ENCODE measurements around the gene VASP. TPM values are rescaled to one million over a fixed set of nuclear protein-coding genes. Genes with fewer than 3 reads are reported as not detected.

The VASP gene
- polyA plus RNA-seq, 3 donors: 132 to 154 (median 144) TPM

GRCh38 chr19:45529420-45529785, 22.1 kb downstream of the VASP start:
- Histone ChIP-seq H2AFZ (ENCODE audit: insufficient read depth, low read depth, low read length, poor library complexity, severe bottlenecking) (no peak overlapping the region), H3K9me3 (replicated peaks in 1 of 2; ENCODE audit: control insufficient read depth in 1 of 2, insufficient read depth in 1 of 2, low read length in 2 of 2) (peaks cover 16 to 17% of the 10 kb centered on the region in 2 donors), H3K4me2 (replicated peaks; ENCODE audit: extremely low read depth, low read length, poor library complexity, severe bottlenecking) (no peak overlapping the region), H3K36me3 (replicated peaks in 1 of 2; ENCODE audit: control insufficient read depth in 1 of 2, insufficient read depth in 2 of 2, low read length in 2 of 2) (peaks cover 36 to 38% of the 10 kb centered on the region in 2 donors), H3K27ac (ENCODE audit: low read depth in 1 of 2, low read length in 2 of 2) (no peak overlapping the region), H3K4me1 (ENCODE audit: control insufficient read depth in 1 of 2, insufficient read depth in 2 of 2, low read length in 2 of 2) (peaks cover 34 to 45% of the 10 kb centered on the region in 2 donors), H3K9ac (ENCODE audit: insufficient read depth, low read length, poor library complexity, severe bottlenecking) (no peak overlapping the region), H3K79me2 (ENCODE audit: insufficient read depth, low read length) (peaks cover 7% of the 10 kb centered on the region), H4K20me1 (ENCODE audit: insufficient read depth, low read length) (peaks cover 57% of the 10 kb centered on the region), H3K27me3 (ENCODE audit: control insufficient read depth in 2 of 2, insufficient read depth in 2 of 2, low read length in 2 of 2) (peaks cover 0 to 16% of the 10 kb centered on the region in 2 donors), H3K4me3 (replicated peaks in 1 of 3; ENCODE audit: low read depth in 2 of 3, low read length in 3 of 3) (no peak overlapping the region)
- peak overlapping the region in 1 of 7 donors; percentile 46 for H3K27ac Mint-ChIP-seq
- WGBS (ENCODE audit: insufficient coverage): 46% methylated on average over 6 of the region's 14 CpGs
- no peak for DNase-seq
- TF ChIP-seq, protein P1, sequence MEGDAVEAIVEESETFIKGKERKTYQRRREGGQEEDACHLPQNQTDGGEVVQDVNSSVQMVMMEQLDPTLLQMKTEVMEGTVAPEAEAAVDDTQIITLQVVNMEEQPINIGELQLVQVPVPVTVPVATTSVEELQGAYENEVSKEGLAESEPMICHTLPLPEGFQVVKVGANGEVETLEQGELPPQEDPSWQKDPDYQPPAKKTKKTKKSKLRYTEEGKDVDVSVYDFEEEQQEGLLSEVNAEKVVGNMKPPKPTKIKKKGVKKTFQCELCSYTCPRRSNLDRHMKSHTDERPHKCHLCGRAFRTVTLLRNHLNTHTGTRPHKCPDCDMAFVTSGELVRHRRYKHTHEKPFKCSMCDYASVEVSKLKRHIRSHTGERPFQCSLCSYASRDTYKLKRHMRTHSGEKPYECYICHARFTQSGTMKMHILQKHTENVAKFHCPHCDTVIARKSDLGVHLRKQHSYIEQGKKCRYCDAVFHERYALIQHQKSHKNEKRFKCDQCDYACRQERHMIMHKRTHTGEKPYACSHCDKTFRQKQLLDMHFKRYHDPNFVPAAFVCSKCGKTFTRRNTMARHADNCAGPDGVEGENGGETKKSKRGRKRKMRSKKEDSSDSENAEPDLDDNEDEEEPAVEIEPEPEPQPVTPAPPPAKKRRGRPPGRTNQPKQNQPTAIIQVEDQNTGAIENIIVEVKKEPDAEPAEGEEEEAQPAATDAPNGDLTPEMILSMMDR (IDR thresholded peaks at IDR 0.05): no peak
- H3K4me1 Mint-ChIP-seq: peaks cover 36% of the 10 kb centered on the region
- peak overlapping the region in 1 of 2 donors; percentile 62 for H3K4me3 Mint-ChIP-seq
- intact Hi-C loops (cut with micrococcal nuclease): loop anchor here (5.0 to 10.0 kb wide), 3 partner anchors 37 to 115 kb away; partner anchors contain the start of gene OPA3 (in 1 of the 2)
- H3K9me3 Mint-ChIP-seq: peaks cover 6 to 33% (median 19%) of the 10 kb centered on the region in 7 donors
- peaks cover 37 to 44% of the 10 kb centered on the region in 2 donors for H3K36me3 Mint-ChIP-seq
- peaks cover 24 to 37% (median 29%) of the 10 kb centered on the region in 3 donors for H3K27me3 Mint-ChIP-seq (ENCODE audit: low read depth in 3 of 3)

DNA sequence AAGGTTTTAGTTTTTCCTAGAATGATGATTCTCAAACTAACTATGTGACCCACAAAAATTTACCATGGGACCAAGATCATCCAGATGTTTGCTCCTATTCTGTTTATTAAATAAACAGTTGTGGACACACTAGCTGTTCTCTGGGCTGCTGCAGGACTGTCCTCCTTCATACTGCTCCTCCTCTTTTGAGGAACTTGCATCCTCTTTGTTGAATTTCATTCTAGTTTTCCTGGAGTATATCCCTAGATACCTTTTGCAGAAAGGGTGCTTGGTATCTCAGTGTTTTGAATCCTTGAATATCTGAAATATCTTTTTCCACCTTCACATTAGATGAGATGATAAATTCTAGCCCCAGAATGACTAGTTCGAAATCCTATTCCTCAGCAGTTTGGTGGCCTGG, 24.1 kb downstream of the VASP start:
- H3K27me3 ChIP-seq (ENCODE audit: control insufficient read depth in 2 of 2, insufficient read depth in 2 of 2, low read length in 2 of 2): peaks cover 0 to 16% of the 10 kb centered on the region in 2 donors
- peaks cover 16 to 25% of the 10 kb centered on the region in 2 donors for H3K4me1 ChIP-seq (ENCODE audit: control insufficient read depth in 1 of 2, insufficient read depth in 2 of 2, low read length in 2 of 2)
- TF ChIP-seq, protein P1 (IDR thresholded peaks at IDR 0.05): no peak
- H3K9me3 Mint-ChIP-seq: peaks cover 6 to 33% (median 19%) of the 10 kb centered on the region in 7 donors
- no peak overlapping the region for H2AFZ ChIP-seq (ENCODE audit: insufficient read depth, low read depth, low read length, poor library complexity, severe bottlenecking)
- no peak overlapping the region for H3K4me2 ChIP-seq (replicated peaks; ENCODE audit: extremely low read depth, low read length, poor library complexity, severe bottlenecking)
- intact Hi-C loops (cut with micrococcal nuclease): no loop called here
- 100% methylated on average over 1 of the region's 1 CpG for WGBS (ENCODE audit: insufficient coverage)
- peaks cover 26% of the 10 kb centered on the region for H3K4me1 Mint-ChIP-seq
- no peaks in the 10 kb centered on the region for H3K79me2 ChIP-seq (ENCODE audit: insufficient read depth, low read length)
- no peak overlapping the region for H3K27ac ChIP-seq (ENCODE audit: low read depth in 1 of 2, low read length in 2 of 2)
- no peak overlapping the region for H3K9ac ChIP-seq (ENCODE audit: insufficient read depth, low read length, poor library complexity, severe bottlenecking)
- no peak overlapping the region for H3K4me3 ChIP-seq (replicated peaks in 1 of 3; ENCODE audit: low read depth in 2 of 3, low read length in 3 of 3)
- H3K4me3 Mint-ChIP-seq: no peak overlapping the region
- H3K36me3 Mint-ChIP-seq: peaks cover 20 to 25% of the 10 kb centered on the region in 2 donors
- H3K27me3 Mint-ChIP-seq (ENCODE audit: low read depth in 3 of 3): peaks cover 24 to 37% (median 29%) of the 10 kb centered on the region in 3 donors
- peaks cover 16 to 18% of the 10 kb centered on the region in 2 donors for H3K36me3 ChIP-seq (replicated peaks in 1 of 2; ENCODE audit: control insufficient read depth in 1 of 2, insufficient read depth in 2 of 2, low read length in 2 of 2)
- peaks cover 16 to 17% of the 10 kb centered on the region in 2 donors for H3K9me3 ChIP-seq (replicated peaks in 1 of 2; ENCODE audit: control insufficient read depth in 1 of 2, insufficient read depth in 1 of 2, low read length in 2 of 2)
- H3K27ac Mint-ChIP-seq: no peak overlapping the region
- DNase-seq: no peak
- H4K20me1 ChIP-seq (ENCODE audit: insufficient read depth, low read length): peaks cover 38% of the 10 kb centered on the region
